ENCODE results near the gene SPATA32.

Gene SPATA32

GRCh38 chr17:45301674-45302073, 39.8 kb upstream of the SPATA32 start:
- Histone ChIP-seq H2AFZ (ENCODE audit: low read depth, low read length) (no peak overlapping the region), H3K4me1 (ENCODE audit: insufficient read depth, low read length) (peaks cover 16% of the 10 kb centered on the region), H3K9me3 (ENCODE audit: low read length) (no peaks in the 10 kb centered on the region), H3K27me3 (ENCODE audit: insufficient read depth, low read length) (no peaks in the 10 kb centered on the region), H3K4me3 (ENCODE audit: low read length) (no peak overlapping the region), H3K36me3 (ENCODE audit: insufficient read depth, low read length) (peaks cover 3% of the 10 kb centered on the region)

GRCh38 chr17:45300060-45300751, 38.3 kb upstream of the SPATA32 start:
- H2AFZ ChIP-seq (ENCODE audit: low read depth, low read length), result no peak overlapping the region
- H3K4me3 ChIP-seq (ENCODE audit: low read length), result no peak overlapping the region
- H3K27me3 ChIP-seq (ENCODE audit: insufficient read depth, low read length), result no peaks in the 10 kb centered on the region
- peaks cover 3% of the 10 kb centered on the region for H3K36me3 ChIP-seq (ENCODE audit: insufficient read depth, low read length)
- H3K9me3 ChIP-seq (ENCODE audit: low read length), result no peaks in the 10 kb centered on the region
- peaks cover 18% of the 10 kb centered on the region for H3K4me1 ChIP-seq (ENCODE audit: insufficient read depth, low read length)

- Histone ChIP-seq H3K36me3 (ENCODE audit: insufficient read depth, low read length) (peaks cover 2% of the 10 kb centered on the region), H3K27me3 (ENCODE audit: insufficient read depth, low read length) (no peaks in the 10 kb centered on the region), H3K4me1 (ENCODE audit: insufficient read depth, low read length) (peaks cover 18% of the 10 kb centered on the region), H3K9me3 (ENCODE audit: low read length) (no peaks in the 10 kb centered on the region), H2AFZ (ENCODE audit: low read depth, low read length) (no peak overlapping the region), H3K4me3 (ENCODE audit: low read length) (no peak overlapping the region)
Measured at GRCh38 chr17:45299361-45299760, 37.5 kb upstream of the SPATA32 start.

- no peaks in the 10 kb centered on the region for H3K36me3 ChIP-seq (ENCODE audit: insufficient read depth, low read length)
- no peaks in the 10 kb centered on the region for H3K27me3 ChIP-seq (ENCODE audit: insufficient read depth, low read length)
- no peak overlapping the region for H2AFZ ChIP-seq (ENCODE audit: low read depth, low read length)
- no peaks in the 10 kb centered on the region for H3K9me3 ChIP-seq (ENCODE audit: low read length)
- H3K4me3 ChIP-seq (ENCODE audit: low read length), result no peak overlapping the region
- H3K4me1 ChIP-seq (ENCODE audit: insufficient read depth, low read length), result peaks cover 20% of the 10 kb centered on the region
Measured at GRCh38 chr17:45298546-45299285, 36.8 kb upstream of the SPATA32 start.

- peaks cover 21% of the 10 kb centered on the region for H3K4me1 ChIP-seq (ENCODE audit: insufficient read depth, low read length)
Measured at GRCh38 chr17:45296833-45297124, 34.9 kb upstream of the SPATA32 start.

GRCh38 chr17:45296003-45296832, 34.3 kb upstream of the SPATA32 start:
- Histone ChIP-seq H3K9me3 (ENCODE audit: low read length) (no peaks in the 10 kb centered on the region), H3K36me3 (ENCODE audit: insufficient read depth, low read length) (no peaks in the 10 kb centered on the region), H2AFZ (ENCODE audit: low read depth, low read length) (no peak overlapping the region), H3K4me3 (ENCODE audit: low read length) (no peak overlapping the region), H3K27me3 (ENCODE audit: insufficient read depth, low read length) (no peaks in the 10 kb centered on the region), H3K4me1 (ENCODE audit: insufficient read depth, low read length) (peaks cover 21% of the 10 kb centered on the region)

More at GRCh38 chr17:45296833-45297124, 34.9 kb upstream of the SPATA32 start:
- no peaks in the 10 kb centered on the region for H3K27me3 ChIP-seq (ENCODE audit: insufficient read depth, low read length)
- H3K9me3 ChIP-seq (ENCODE audit: low read length), result no peaks in the 10 kb centered on the region
- no peaks in the 10 kb centered on the region for H3K36me3 ChIP-seq (ENCODE audit: insufficient read depth, low read length)
- no peak overlapping the region for H2AFZ ChIP-seq (ENCODE audit: low read depth, low read length)
- H3K4me3 ChIP-seq (ENCODE audit: low read length), result no peak overlapping the region

GRCh38 chr17:45294506-45294905, 32.6 kb upstream of the SPATA32 start:
- peaks cover 20% of the 10 kb centered on the region for H3K4me1 ChIP-seq (ENCODE audit: insufficient read depth, low read length)
- H3K4me3 ChIP-seq (ENCODE audit: low read length), result no peak overlapping the region
- no peaks in the 10 kb centered on the region for H3K9me3 ChIP-seq (ENCODE audit: low read length)
- H3K36me3 ChIP-seq (ENCODE audit: insufficient read depth, low read length), result peaks cover 5% of the 10 kb centered on the region
- H2AFZ ChIP-seq (ENCODE audit: low read depth, low read length), result no peak overlapping the region
- H3K27me3 ChIP-seq (ENCODE audit: insufficient read depth, low read length), result no peaks in the 10 kb centered on the region

- peaks cover 11% of the 10 kb centered on the region for H3K4me1 ChIP-seq (ENCODE audit: insufficient read depth, low read length)
- no peaks in the 10 kb centered on the region for H3K9me3 ChIP-seq (ENCODE audit: low read length)
- H3K4me3 ChIP-seq (ENCODE audit: low read length), result no peak overlapping the region
- H3K36me3 ChIP-seq (ENCODE audit: insufficient read depth, low read length), result peaks cover 13% of the 10 kb centered on the region
- H3K27me3 ChIP-seq (ENCODE audit: insufficient read depth, low read length), result no peaks in the 10 kb centered on the region
- no peak overlapping the region for H2AFZ ChIP-seq (ENCODE audit: low read depth, low read length)
Measured at GRCh38 chr17:45293413-45294211, 31.7 kb upstream of the SPATA32 start.

- Histone ChIP-seq H3K9me3 (ENCODE audit: low read length) (no peaks in the 10 kb centered on the region), H3K27me3 (ENCODE audit: insufficient read depth, low read length) (no peaks in the 10 kb centered on the region), H3K36me3 (ENCODE audit: insufficient read depth, low read length) (peaks cover 15% of the 10 kb centered on the region), H3K4me1 (ENCODE audit: insufficient read depth, low read length) (peaks cover 10% of the 10 kb centered on the region), H3K4me3 (ENCODE audit: low read length) (no peak overlapping the region), H2AFZ (ENCODE audit: low read depth, low read length) (no peak overlapping the region)
Measured at GRCh38 chr17:45292696-45293412, 31.0 kb upstream of the SPATA32 start.

GRCh38 chr17:45291171-45291805, 29.4 kb upstream of the SPATA32 start:
- H3K36me3 ChIP-seq (ENCODE audit: insufficient read depth, low read length), result peaks cover 30% of the 10 kb centered on the region
- H2AFZ ChIP-seq (ENCODE audit: low read depth, low read length), result no peak overlapping the region
- peaks cover 10% of the 10 kb centered on the region for H3K4me1 ChIP-seq (ENCODE audit: insufficient read depth, low read length)
- H3K9me3 ChIP-seq (ENCODE audit: low read length), result no peaks in the 10 kb centered on the region
- H3K27me3 ChIP-seq (ENCODE audit: insufficient read depth, low read length), result no peaks in the 10 kb centered on the region
- no peak overlapping the region for H3K4me3 ChIP-seq (ENCODE audit: low read length)

GRCh38 chr17:45290269-45290765, 28.4 kb upstream of the SPATA32 start:
- Histone ChIP-seq H3K27me3 (ENCODE audit: insufficient read depth, low read length) (no peaks in the 10 kb centered on the region), H3K4me1 (ENCODE audit: insufficient read depth, low read length) (peaks cover 4% of the 10 kb centered on the region), H3K36me3 (ENCODE audit: insufficient read depth, low read length) (peaks cover 34% of the 10 kb centered on the region), H3K9me3 (ENCODE audit: low read length) (no peaks in the 10 kb centered on the region), H3K4me3 (ENCODE audit: low read length) (no peak overlapping the region), H2AFZ (ENCODE audit: low read depth, low read length) (no peak overlapping the region)
